ENCODE data around the gene EPB41L1. TPM values are rescaled to one million over a fixed set of nuclear protein-coding genes. Genes with fewer than 3 reads are reported as not detected.

The EPB41L1 gene
- polyA plus RNA-seq, 1 donor from 2014 or later: 38.2 TPM

DNA sequence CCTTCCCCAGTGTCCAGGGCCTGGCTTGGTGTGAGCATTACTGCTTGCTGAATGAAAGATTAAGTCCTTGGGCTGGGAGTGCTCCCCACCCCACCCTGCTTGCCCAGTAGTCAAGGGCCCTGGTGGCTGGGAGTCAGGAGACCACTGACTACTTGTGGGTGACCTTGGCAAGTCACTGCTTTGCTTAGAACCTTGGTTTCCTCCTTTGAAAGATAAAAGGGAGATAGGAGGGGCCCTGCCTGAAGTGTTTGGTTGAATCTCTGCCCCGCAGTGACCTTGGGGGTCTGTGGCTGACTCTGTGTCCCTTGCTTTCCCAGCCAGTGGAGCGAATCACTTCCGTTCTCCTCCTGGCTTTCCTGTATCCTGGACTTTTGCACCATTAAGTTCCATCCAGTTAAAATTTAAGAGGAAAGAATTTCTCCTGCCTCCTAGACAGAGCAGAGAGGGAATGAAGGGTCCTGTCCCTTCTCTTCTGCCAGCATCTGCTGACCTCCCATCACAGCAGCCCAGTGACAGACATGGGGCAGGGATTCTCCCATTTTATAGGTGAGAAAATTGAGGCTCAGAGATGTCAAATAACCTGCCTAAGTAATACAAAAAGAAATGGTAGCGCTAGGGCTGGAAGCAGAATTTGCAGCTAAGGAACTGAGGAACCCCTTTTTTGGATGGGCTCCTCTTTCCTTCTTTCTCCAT lies 3.5 kb upstream of the EPB41L1 start:
- no peaks in the 10 kb centered on the region for H3K9me3 ChIP-seq (ENCODE audit: low read length)
- H3F3A ChIP-seq (ENCODE audit: insufficient read depth, low read length, poor library complexity, severe bottlenecking): no peaks in the 10 kb centered on the region
- H3K9ac ChIP-seq (ENCODE audit: low read length): no peak overlapping the region
- TF ChIP-seq EZH2 (IDR thresholded peaks at IDR 0.05; ENCODE audit: borderline replicate concordance, insufficient read depth, low read length, poor library complexity, severe bottlenecking) (no peak), POLR2AphosphoS5 (IDR thresholded peaks at IDR 0.05) (no peak), RAD21 (conservative IDR thresholded peaks at IDR 0.05) (no peak)
- TF ChIP-seq, protein P1, sequence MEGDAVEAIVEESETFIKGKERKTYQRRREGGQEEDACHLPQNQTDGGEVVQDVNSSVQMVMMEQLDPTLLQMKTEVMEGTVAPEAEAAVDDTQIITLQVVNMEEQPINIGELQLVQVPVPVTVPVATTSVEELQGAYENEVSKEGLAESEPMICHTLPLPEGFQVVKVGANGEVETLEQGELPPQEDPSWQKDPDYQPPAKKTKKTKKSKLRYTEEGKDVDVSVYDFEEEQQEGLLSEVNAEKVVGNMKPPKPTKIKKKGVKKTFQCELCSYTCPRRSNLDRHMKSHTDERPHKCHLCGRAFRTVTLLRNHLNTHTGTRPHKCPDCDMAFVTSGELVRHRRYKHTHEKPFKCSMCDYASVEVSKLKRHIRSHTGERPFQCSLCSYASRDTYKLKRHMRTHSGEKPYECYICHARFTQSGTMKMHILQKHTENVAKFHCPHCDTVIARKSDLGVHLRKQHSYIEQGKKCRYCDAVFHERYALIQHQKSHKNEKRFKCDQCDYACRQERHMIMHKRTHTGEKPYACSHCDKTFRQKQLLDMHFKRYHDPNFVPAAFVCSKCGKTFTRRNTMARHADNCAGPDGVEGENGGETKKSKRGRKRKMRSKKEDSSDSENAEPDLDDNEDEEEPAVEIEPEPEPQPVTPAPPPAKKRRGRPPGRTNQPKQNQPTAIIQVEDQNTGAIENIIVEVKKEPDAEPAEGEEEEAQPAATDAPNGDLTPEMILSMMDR (IDR thresholded peaks at IDR 0.05; ENCODE audit: poor library complexity, severe bottlenecking): no peak
- H3K27me3 ChIP-seq (ENCODE audit: insufficient read depth, low read depth, low read length): no peaks in the 10 kb centered on the region
- no peak overlapping the region for H3K27ac ChIP-seq (ENCODE audit: low read length)
- no peaks in the 10 kb centered on the region for H3K9me2 ChIP-seq (ENCODE audit: insufficient read depth, low read length)
- peaks cover 7% of the 10 kb centered on the region for H3K79me2 ChIP-seq (replicated peaks; ENCODE audit: insufficient read depth, low read length)
- no peak overlapping the region for H3K4me2 ChIP-seq (ENCODE audit: low read length)
- H3K36me3 ChIP-seq (ENCODE audit: insufficient read depth, low read length): no peaks in the 10 kb centered on the region
- no peak overlapping the region for H2AFZ ChIP-seq (ENCODE audit: low read depth, low read length)
- no peak overlapping the region for H3K4me3 ChIP-seq (ENCODE audit: low read length)
- no peaks in the 10 kb centered on the region for H4K20me1 ChIP-seq (ENCODE audit: insufficient read depth)

- H4K20me1 ChIP-seq (ENCODE audit: insufficient read depth): no peaks in the 10 kb centered on the region
- no peak overlapping the region for H3K27ac ChIP-seq (ENCODE audit: low read length)
- TF ChIP-seq POLR2AphosphoS5 (IDR thresholded peaks at IDR 0.05): no peak
- no peak for TF ChIP-seq EP300 (conservative IDR thresholded peaks at IDR 0.05; ENCODE audit: poor library complexity, severe bottlenecking)
- TF ChIP-seq SMC3 (conservative IDR thresholded peaks at IDR 0.05; ENCODE audit: poor library complexity): no peak
- TF ChIP-seq, protein P1 (IDR thresholded peaks at IDR 0.05; ENCODE audit: poor library complexity, severe bottlenecking): no peak
- TF ChIP-seq EZH2 (IDR thresholded peaks at IDR 0.05; ENCODE audit: borderline replicate concordance, insufficient read depth, low read length, poor library complexity, severe bottlenecking): no peak
- TF ChIP-seq TAF1 (IDR thresholded peaks at IDR 0.05; ENCODE audit: low read depth): no peak
- TF ChIP-seq, protein P2, sequence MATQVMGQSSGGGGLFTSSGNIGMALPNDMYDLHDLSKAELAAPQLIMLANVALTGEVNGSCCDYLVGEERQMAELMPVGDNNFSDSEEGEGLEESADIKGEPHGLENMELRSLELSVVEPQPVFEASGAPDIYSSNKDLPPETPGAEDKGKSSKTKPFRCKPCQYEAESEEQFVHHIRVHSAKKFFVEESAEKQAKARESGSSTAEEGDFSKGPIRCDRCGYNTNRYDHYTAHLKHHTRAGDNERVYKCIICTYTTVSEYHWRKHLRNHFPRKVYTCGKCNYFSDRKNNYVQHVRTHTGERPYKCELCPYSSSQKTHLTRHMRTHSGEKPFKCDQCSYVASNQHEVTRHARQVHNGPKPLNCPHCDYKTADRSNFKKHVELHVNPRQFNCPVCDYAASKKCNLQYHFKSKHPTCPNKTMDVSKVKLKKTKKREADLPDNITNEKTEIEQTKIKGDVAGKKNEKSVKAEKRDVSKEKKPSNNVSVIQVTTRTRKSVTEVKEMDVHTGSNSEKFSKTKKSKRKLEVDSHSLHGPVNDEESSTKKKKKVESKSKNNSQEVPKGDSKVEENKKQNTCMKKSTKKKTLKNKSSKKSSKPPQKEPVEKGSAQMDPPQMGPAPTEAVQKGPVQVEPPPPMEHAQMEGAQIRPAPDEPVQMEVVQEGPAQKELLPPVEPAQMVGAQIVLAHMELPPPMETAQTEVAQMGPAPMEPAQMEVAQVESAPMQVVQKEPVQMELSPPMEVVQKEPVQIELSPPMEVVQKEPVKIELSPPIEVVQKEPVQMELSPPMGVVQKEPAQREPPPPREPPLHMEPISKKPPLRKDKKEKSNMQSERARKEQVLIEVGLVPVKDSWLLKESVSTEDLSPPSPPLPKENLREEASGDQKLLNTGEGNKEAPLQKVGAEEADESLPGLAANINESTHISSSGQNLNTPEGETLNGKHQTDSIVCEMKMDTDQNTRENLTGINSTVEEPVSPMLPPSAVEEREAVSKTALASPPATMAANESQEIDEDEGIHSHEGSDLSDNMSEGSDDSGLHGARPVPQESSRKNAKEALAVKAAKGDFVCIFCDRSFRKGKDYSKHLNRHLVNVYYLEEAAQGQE (IDR thresholded peaks at IDR 0.05; ENCODE audit: borderline replicate concordance): no peak
- no peak for TF ChIP-seq RAD21 (conservative IDR thresholded peaks at IDR 0.05)
- no peak for TF ChIP-seq MXI1 (conservative IDR thresholded peaks at IDR 0.05; ENCODE audit: poor library complexity, severe bottlenecking)
- H3K9me3 ChIP-seq (ENCODE audit: low read length): no peaks in the 10 kb centered on the region
- peaks cover 9% of the 10 kb centered on the region for H3K79me2 ChIP-seq (replicated peaks; ENCODE audit: insufficient read depth, low read length)
- H3K27me3 ChIP-seq (ENCODE audit: insufficient read depth, low read depth, low read length): no peaks in the 10 kb centered on the region
- no peak overlapping the region for H3K4me2 ChIP-seq (ENCODE audit: low read length)
- no peak overlapping the region for H3K4me3 ChIP-seq (ENCODE audit: low read length)
- H3K9ac ChIP-seq (ENCODE audit: low read length): no peak overlapping the region
- H2AFZ ChIP-seq (ENCODE audit: low read depth, low read length): no peak overlapping the region
- no peaks in the 10 kb centered on the region for H3F3A ChIP-seq (ENCODE audit: insufficient read depth, low read length, poor library complexity, severe bottlenecking)
- no peaks in the 10 kb centered on the region for H3K36me3 ChIP-seq (ENCODE audit: insufficient read depth, low read length)
- H3K9me2 ChIP-seq (ENCODE audit: insufficient read depth, low read length): no peaks in the 10 kb centered on the region
Measured at GRCh38 chr20:36152261-36152660, 2.3 kb upstream of the EPB41L1 start.
